Measurements from ENCODE around the gene CMTR1.

The CMTR1 gene

GRCh38 chr6:37507077-37507476, 74.1 kb downstream of the CMTR1 start:
- Histone ChIP-seq H3K27ac (no peak overlapping the region), H3K36me3 (replicated peaks) (no peaks in the 10 kb centered on the region), H3K4me3 (ENCODE audit: low read depth, low read length) (no peak overlapping the region), H3K27me3 (replicated peaks) (peaks cover 8% of the 10 kb centered on the region)
- no peak for DNase-seq
- in situ Hi-C loops (cut with HindIII; ENCODE audit: low pct_ligation_motif_present, low sequenced_read_pairs): no loop called here
- no peak for TF ChIP-seq CTCF (IDR thresholded peaks at IDR 0.05; ENCODE audit: low read depth, low read length, missing control alignments)

GRCh38 chr6:37507690-37508421, 74.8 kb downstream of the CMTR1 start:
- no peaks in the 10 kb centered on the region for H3K36me3 ChIP-seq (replicated peaks)
- no peak overlapping the region for H3K4me3 ChIP-seq (ENCODE audit: low read depth, low read length)
- DNase-seq: no peak
- peaks cover 15% of the 10 kb centered on the region for H3K27me3 ChIP-seq (replicated peaks)
- no peak for TF ChIP-seq CTCF (IDR thresholded peaks at IDR 0.05; ENCODE audit: low read depth, low read length, missing control alignments)
- H3K27ac ChIP-seq: no peak overlapping the region
- in situ Hi-C loops (cut with HindIII; ENCODE audit: low pct_ligation_motif_present, low sequenced_read_pairs): no loop called here

GRCh38 chr6:37511201-37511600, 78.2 kb downstream of the CMTR1 start:
- in situ Hi-C loops (cut with HindIII; ENCODE audit: low pct_ligation_motif_present, low sequenced_read_pairs): no loop called here
- no peak for DNase-seq

GRCh38 chr6:37511910-37512399, 78.9 kb downstream of the CMTR1 start:
- Histone ChIP-seq H3K36me3 (replicated peaks) (no peaks in the 10 kb centered on the region), H3K27ac (no peak overlapping the region), H3K27me3 (replicated peaks) (peaks cover 15% of the 10 kb centered on the region), H3K4me3 (ENCODE audit: low read depth, low read length) (no peak overlapping the region)
- DNase-seq: no peak
- in situ Hi-C loops (cut with HindIII; ENCODE audit: low pct_ligation_motif_present, low sequenced_read_pairs): no loop called here
- no peak for TF ChIP-seq CTCF (IDR thresholded peaks at IDR 0.05; ENCODE audit: low read depth, low read length, missing control alignments)

More at GRCh38 chr6:37511201-37511600, 78.2 kb downstream of the CMTR1 start:
- Histone ChIP-seq H3K36me3 (replicated peaks) (no peaks in the 10 kb centered on the region), H3K27me3 (replicated peaks) (peaks cover 15% of the 10 kb centered on the region), H3K4me3 (ENCODE audit: low read depth, low read length) (no peak overlapping the region), H3K27ac (no peak overlapping the region)
- no peak for TF ChIP-seq CTCF (IDR thresholded peaks at IDR 0.05; ENCODE audit: low read depth, low read length, missing control alignments)

GRCh38 chr6:37512400-37513011, 79.5 kb downstream of the CMTR1 start:
- DNase-seq: no peak
- Histone ChIP-seq H3K27me3 (replicated peaks) (peaks cover 15% of the 10 kb centered on the region), H3K36me3 (replicated peaks) (no peaks in the 10 kb centered on the region), H3K27ac (no peak overlapping the region), H3K4me3 (ENCODE audit: low read depth, low read length) (no peak overlapping the region)
- no peak for TF ChIP-seq CTCF (IDR thresholded peaks at IDR 0.05; ENCODE audit: low read depth, low read length, missing control alignments)
- in situ Hi-C loops (cut with HindIII; ENCODE audit: low pct_ligation_motif_present, low sequenced_read_pairs): no loop called here
